Gastrocnemius medialis (tissue), 4 donors: ENCODE data around the gene RFX7.

ENCODE experiments used
- CTCF ChIP-seq, 5 experiments: fragments of 450-650 bp in 3 of 5; fragments of 200-600 bp in 2 of 5; sonication (generic) in 2 of 5; IDR thresholded peaks in 4 of 5; conservative IDR thresholded peaks in 1 of 5; 1 replicate in 4 of 5; 2 replicates in 1 of 5; pipeline ENCODE4 v1.5.1; 2016 to 2019; ENCODE audit warnings: antibody characterized with exemption in 5 of 5, mild to moderate bottlenecking in 3 of 5, moderate library complexity in 3 of 5
- POLR2A ChIP-seq, 2 donors: fragments of 450-650 bp; IDR thresholded peaks; one replicate each; pipeline ENCODE4 v1.6.1; 2017; ENCODE audit warnings: antibody characterized with exemption in 2 of 2, mild to moderate bottlenecking in 2 of 2, moderate library complexity in 2 of 2

GRCh38 chr15:56124391-56124790, 119.3 kb downstream of the RFX7 start:
- no peak for TF ChIP-seq POLR2A (IDR thresholded peaks at IDR 0.05)
- no peak for TF ChIP-seq CTCF (IDR thresholded peaks at IDR 0.05 in 4 of 5, conservative IDR thresholded peaks at IDR 0.05 in 1 of 5)
